Right lobe of liver (tissue), 6 donors: ENCODE data around the gene FSTL4. TPM values are rescaled to one million over a fixed set of nuclear protein-coding genes. Genes with fewer than 3 reads are reported as not detected.
A peak's percentile ranks its signal among the peaks of the same experiment; 100 is the strongest.

ENCODE experiments used
- ATAC-seq, 4 donors: fragments of 200-7000 bp; cut with Tn5 transposase; one replicate each; pipeline ENCODE4 v1.9.1; 2020; ENCODE audit warnings: mild to moderate bottlenecking in 4 of 4, moderate library complexity in 4 of 4
- DNase-seq, 3 donors: peaks; one replicate each; pipeline ENCODE4 v3.0.0-alpha.2; 2020
- H3K27ac ChIP-seq, 3 donors: fragments of 200-600 bp; one replicate each; pipeline ENCODE4 v1.8.0; 2022
- H3K27me3 ChIP-seq, 2 donors: fragments of 200-600 bp; one replicate each; pipeline ENCODE4 v1.8.0; 2022
- H3K36me3 ChIP-seq, 4 donors: fragments of 200-600 bp; sonication (generic) in 1 of 4; one replicate each; pipeline versions ENCODE4 v1.5.1 to v1.8.0; 2017 to 2022; ENCODE audit warnings: control low read depth in 1 of 4
- H3K4me1 ChIP-seq, 4 donors: fragments of 200-600 bp; sonication (generic) in 1 of 4; one replicate each; pipeline versions ENCODE4 v1.5.1 to v1.8.0; 2017 to 2022; ENCODE audit warnings: control low read depth in 1 of 4
- H3K4me3 ChIP-seq, 3 donors: fragments of 200-600 bp; one replicate each; pipeline ENCODE4 v1.8.0; 2022
- H3K9me3 ChIP-seq, 4 donors: fragments of 200-600 bp; sonication (generic) in 1 of 4; one replicate each; pipeline versions ENCODE4 v1.5.1 to v1.8.0; 2017 to 2022; ENCODE audit warnings: control low read depth in 1 of 4
- POLR2A ChIP-seq: fragments of 450-650 bp; IDR thresholded peaks from one replicate; pipeline ENCODE4 v1.6.1; 2017; ENCODE audit warnings: antibody characterized with exemption, mild to moderate bottlenecking
- WGBS: methylation state at CpG from one replicate; pipeline ENCODE4 v1.1.6; 2018; ENCODE audit warnings: low coverage, low lambda C conversion rate; ENCODE audit not compliant: insufficient coverage; ENCODE audit errors: missing lambda C conversion rate; 5-methylcytosine and 5-hydroxymethylcytosine counted together
- intact Hi-C, 2 donors: fragments of 100-400 bp; cut with DNase I; formaldehyde crosslinking; loops; one replicate each; pipeline versions ENCODE4 v1.11.2 to v1.14.1; 2022
- total RNA-seq, 6 experiments: library from RNA; depleted of rRNA in 2 of 6; stranded (reverse); fragments of >200 nt in 2 of 6; fragmentation: NEBNext Ultra II Directional in 3 of 6; extraction: Animal tissue kit (Norgen Biotek cat#: 25700) in 3 of 6; gene quantifications; one replicate each; pipeline versions ENCODE4 v1.1.0 to v1.2.4, GENCODE V29; 2016 to 2023
- TF ChIP-seq, protein P1 (sequence below), 4 donors: fragments of 200-600 bp in 3 of 4; fragments of 450-650 bp in 1 of 4; IDR thresholded peaks; one replicate each; pipeline versions ENCODE4 v1.5.1 to v1.8.0; 2016 to 2022; ENCODE audit warnings: antibody characterized with exemption in 4 of 4, mild to moderate bottlenecking in 2 of 4
- donor health status: DM: no; HTN: yes; CAD: no.
- donor health status: DM: no; HTN: no; CAD: no.
- donor health status: DM: no; HTN: no; CAD: no.
- donor health status: DM: no; HTN: yes; CAD: no.
- donor health status: DM: no; HTN: yes; CAD: no.

Gene FSTL4
- total RNA-seq, 6 experiments from 2014 or later: 0.62 to 1.3 (median 0.80) TPM; not detected in 3

DNA sequence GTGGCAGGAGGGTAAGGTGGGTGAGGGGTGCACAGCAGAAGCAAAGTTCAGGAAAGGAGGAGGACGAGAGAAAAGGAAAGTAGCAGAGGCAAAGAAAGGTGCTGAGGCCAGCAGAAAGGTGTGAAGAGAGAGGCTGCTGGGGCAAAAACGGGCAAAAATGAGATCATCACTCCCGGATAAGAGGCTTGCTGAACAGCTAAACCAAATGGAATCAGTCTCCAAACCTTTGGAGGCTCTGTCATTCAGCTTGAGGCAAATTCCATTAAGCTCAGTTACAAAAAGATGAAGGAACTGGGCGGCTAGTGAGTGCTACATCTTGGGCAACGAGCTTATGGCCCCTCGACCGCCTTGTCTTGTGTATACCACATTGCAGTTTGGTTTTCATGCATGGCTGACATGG lies 136.4 kb downstream of the FSTL4 start:
- H3K27me3 ChIP-seq: no peaks in the 10 kb centered on the region
- H3K9me3 ChIP-seq: no peaks in the 10 kb centered on the region
- no peak for DNase-seq
- H3K36me3 ChIP-seq: no peaks in the 10 kb centered on the region
- TF ChIP-seq, protein P1, sequence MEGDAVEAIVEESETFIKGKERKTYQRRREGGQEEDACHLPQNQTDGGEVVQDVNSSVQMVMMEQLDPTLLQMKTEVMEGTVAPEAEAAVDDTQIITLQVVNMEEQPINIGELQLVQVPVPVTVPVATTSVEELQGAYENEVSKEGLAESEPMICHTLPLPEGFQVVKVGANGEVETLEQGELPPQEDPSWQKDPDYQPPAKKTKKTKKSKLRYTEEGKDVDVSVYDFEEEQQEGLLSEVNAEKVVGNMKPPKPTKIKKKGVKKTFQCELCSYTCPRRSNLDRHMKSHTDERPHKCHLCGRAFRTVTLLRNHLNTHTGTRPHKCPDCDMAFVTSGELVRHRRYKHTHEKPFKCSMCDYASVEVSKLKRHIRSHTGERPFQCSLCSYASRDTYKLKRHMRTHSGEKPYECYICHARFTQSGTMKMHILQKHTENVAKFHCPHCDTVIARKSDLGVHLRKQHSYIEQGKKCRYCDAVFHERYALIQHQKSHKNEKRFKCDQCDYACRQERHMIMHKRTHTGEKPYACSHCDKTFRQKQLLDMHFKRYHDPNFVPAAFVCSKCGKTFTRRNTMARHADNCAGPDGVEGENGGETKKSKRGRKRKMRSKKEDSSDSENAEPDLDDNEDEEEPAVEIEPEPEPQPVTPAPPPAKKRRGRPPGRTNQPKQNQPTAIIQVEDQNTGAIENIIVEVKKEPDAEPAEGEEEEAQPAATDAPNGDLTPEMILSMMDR (IDR thresholded peaks at IDR 0.05): no peak
- TF ChIP-seq POLR2A: no peak
- no peaks in the 10 kb centered on the region for H3K4me1 ChIP-seq
- 84% methylated on average over 6 of the region's 7 CpGs for WGBS
- no peak overlapping the region for H3K4me3 ChIP-seq
- no peak for ATAC-seq
- intact Hi-C loops: no loop called here
- H3K27ac ChIP-seq: no peak overlapping the region

DNA sequence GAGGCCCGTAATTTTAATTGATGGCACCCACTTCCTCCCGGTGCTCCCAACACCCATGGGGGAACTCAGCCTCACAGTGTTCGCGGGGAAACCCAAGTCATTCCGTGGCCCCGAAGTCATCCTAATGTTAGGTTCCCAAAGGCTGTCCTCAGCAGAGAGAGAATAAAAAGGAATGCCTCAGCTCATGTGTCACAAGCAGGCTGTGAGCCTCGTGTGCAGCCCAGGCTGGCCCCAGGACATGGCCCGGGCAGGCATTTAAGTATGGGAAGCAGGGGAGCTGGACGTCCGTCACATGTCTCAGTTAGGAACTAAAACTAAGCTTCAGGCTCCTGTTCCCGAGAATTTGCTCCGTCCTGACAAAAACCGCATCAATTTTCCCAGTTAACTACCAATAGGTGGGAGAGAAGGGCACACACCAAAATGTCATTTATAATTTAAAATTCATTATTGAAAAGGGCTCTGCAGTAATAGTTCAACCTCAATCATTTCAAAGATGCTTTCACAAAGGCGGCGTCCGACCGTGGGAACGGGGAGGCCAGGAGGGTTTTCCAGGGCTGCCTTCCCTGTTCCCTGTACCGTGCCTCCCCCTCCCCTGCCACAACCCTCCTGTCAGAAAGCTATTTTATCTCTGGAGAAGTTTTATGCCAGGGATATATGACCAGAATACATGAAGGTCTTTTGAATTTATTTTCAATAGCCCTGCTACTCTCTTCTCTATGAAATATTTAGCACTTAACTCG lies 137.3 kb downstream of the FSTL4 start:
- no peak overlapping the region for H3K4me3 ChIP-seq
- ATAC-seq (no peak), DNase-seq (no peak)
- H3K4me1 ChIP-seq: no peaks in the 10 kb centered on the region
- H3K27ac ChIP-seq: no peak overlapping the region
- no peaks in the 10 kb centered on the region for H3K9me3 ChIP-seq
- intact Hi-C loops: no loop called here
- no peaks in the 10 kb centered on the region for H3K36me3 ChIP-seq
- no peaks in the 10 kb centered on the region for H3K27me3 ChIP-seq
- WGBS: 71% methylated on average over 13 of the region's 20 CpGs
- TF ChIP-seq, protein P1 (IDR thresholded peaks at IDR 0.05): no peak
- TF ChIP-seq POLR2A: no peak

DNA sequence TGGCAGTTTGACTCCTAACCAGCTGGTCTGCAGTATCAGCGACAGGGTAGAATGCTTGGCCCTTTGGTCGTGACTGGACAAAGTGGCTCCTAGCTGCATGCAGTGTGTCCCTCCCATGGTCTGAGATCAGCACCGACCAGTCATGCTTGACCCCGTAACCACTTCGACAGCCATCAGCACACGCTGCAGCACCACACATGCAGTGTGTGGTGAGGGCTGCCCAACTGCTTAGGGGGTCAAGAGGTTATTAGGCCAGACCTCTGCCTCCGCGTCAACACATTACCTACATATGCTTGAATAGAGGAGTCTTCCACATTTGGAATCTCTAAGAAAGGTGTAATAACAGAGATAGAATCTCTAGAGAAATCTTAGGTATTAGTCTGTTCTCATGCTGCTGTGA lies 139.1 kb downstream of the FSTL4 start:
- no peak overlapping the region for H3K4me3 ChIP-seq
- no peaks in the 10 kb centered on the region for H3K4me1 ChIP-seq
- no peaks in the 10 kb centered on the region for H3K36me3 ChIP-seq
- no peaks in the 10 kb centered on the region for H3K27me3 ChIP-seq
- no peak for TF ChIP-seq POLR2A
- TF ChIP-seq, protein P1 (IDR thresholded peaks at IDR 0.05): no peak
- WGBS: 55% methylated on average over 3 of the region's 8 CpGs
- intact Hi-C loops: no loop called here
- no peaks in the 10 kb centered on the region for H3K9me3 ChIP-seq
- H3K27ac ChIP-seq: no peak overlapping the region
- ATAC-seq: no peak
- DNase-seq: no peak

DNA sequence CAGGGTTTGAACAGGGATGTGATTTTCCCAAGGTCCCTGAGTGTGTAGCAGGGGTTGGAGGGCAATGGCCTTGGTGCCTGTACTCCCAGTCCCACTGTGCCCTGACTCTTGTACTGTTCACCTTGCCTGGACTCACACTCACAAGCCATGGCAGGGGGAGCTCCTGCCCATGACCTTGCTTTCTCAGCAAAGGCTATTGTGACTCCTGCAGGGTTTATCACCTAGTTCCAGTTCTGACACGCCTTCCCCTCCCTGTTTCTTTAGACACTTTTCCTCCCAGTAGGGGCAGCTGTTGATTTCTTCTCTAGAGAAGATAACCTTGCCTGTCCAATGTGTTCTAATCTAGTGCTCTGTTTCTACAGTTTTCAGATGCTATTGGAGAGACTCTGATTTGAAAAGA lies 139.5 kb downstream of the FSTL4 start:
- no peaks in the 10 kb centered on the region for H3K4me1 ChIP-seq
- TF ChIP-seq, protein P1 (IDR thresholded peaks at IDR 0.05): no peak
- no peak for TF ChIP-seq POLR2A
- no peaks in the 10 kb centered on the region for H3K9me3 ChIP-seq
- no peak overlapping the region for H3K27ac ChIP-seq
- DNase-seq: no peak
- intact Hi-C loops: no loop called here
- WGBS: 36% methylated on average over 1 of the region's 1 CpG
- H3K27me3 ChIP-seq: no peaks in the 10 kb centered on the region
- no peak overlapping the region for H3K4me3 ChIP-seq
- no peaks in the 10 kb centered on the region for H3K36me3 ChIP-seq
- peak in 2 of 4 donors; percentile 27 to 29 for ATAC-seq
